Mucosa of rectum (tissue), 2 donors: ENCODE measurements around the gene PAXX.

Experiments
- H3K27ac ChIP-seq, 2 donors: one replicate each; pipeline ENCODE4 v1.7.0; 2013; ENCODE audit warnings: inconsistent platforms in 2 of 2, low read depth in 2 of 2, low read length in 2 of 2
- H3K27me3 ChIP-seq, 2 donors: one replicate each; pipeline ENCODE4 v1.7.0; 2013; ENCODE audit warnings: low read length in 2 of 2; ENCODE audit not compliant: control insufficient read depth in 2 of 2, insufficient read depth in 2 of 2
- H3K36me3 ChIP-seq, 2 donors: one replicate each; pipeline ENCODE4 v1.7.0; 2013; ENCODE audit warnings: low read length in 2 of 2; ENCODE audit not compliant: control insufficient read depth in 2 of 2, insufficient read depth in 2 of 2
- H3K4me1 ChIP-seq, 2 donors: one replicate each; pipeline ENCODE4 v1.7.0; 2013; ENCODE audit warnings: low read length in 2 of 2, mild to moderate bottlenecking in 1 of 2; ENCODE audit not compliant: control insufficient read depth in 2 of 2, insufficient read depth in 2 of 2
- H3K4me3 ChIP-seq, 2 donors: one replicate each; pipeline ENCODE4 v1.7.0; 2013; ENCODE audit warnings: low read length in 2 of 2
- H3K9ac ChIP-seq, 2 donors: one replicate each; pipeline ENCODE4 v1.7.0; 2013; ENCODE audit warnings: low read length in 2 of 2, low read depth in 1 of 2, mild to moderate bottlenecking in 1 of 2
- H3K9me3 ChIP-seq, 2 donors: one replicate each; pipeline ENCODE4 v1.7.0; 2013; ENCODE audit warnings: low read length in 2 of 2; ENCODE audit not compliant: control insufficient read depth in 2 of 2
- donor health status: healthy.
- donor health status: Normal muscosa, but diverticular disease.

Gene PAXX

DNA sequence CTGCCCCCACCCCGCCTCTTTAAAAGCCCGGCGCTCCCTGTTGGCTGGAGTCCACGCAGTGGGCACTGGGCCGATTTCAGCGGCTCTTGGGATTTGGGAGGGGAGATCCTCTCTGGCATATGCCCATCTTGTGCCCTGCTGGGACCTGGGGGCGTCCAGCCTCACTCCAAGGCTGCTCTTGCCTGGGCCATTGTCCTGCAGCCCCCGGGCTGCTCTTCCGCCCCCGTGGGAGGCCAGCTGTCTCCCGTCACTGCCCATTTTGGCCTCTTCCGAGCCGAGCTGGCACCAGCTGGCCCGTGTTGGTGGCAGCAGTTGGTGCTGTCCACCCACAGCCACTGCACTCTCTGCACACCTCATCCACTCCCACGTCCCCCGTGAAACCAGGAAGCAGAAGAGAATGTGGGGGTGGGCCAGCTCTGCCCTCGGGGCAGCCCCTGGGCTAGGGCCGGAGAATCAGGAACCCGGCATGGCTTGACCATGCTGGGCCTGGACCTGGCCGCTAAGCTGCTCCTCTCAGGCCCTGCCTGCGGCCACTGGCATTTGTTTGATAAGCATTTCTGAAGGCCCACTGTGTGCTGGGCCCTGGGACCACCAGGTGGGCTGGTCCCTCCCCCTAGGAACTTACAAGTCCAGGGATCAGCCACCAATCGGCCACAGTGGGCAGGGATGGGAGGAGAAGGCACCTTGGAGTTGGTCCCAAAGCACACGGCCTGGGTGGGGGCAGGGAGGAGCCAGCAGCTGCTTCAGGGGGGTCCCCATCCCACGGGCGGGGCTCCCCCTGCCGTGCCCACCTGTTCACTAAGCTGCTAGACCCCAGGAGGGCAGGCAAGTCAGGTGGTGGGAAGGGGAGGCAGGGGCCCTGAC lies 45.0 kb upstream of the PAXX start:
- peaks cover 26 to 35% of the 10 kb centered on the region in 2 donors for H3K4me1 ChIP-seq
- no peak overlapping the region for H3K4me3 ChIP-seq
- H3K36me3 ChIP-seq: peaks cover 6 to 7% of the 10 kb centered on the region in 2 donors
- peak overlapping the region; percentile 77 to 95 for H3K27ac ChIP-seq
- no peak overlapping the region for H3K9ac ChIP-seq
- H3K27me3 ChIP-seq: no peaks in the 10 kb centered on the region
- no peaks in the 10 kb centered on the region for H3K9me3 ChIP-seq

DNA sequence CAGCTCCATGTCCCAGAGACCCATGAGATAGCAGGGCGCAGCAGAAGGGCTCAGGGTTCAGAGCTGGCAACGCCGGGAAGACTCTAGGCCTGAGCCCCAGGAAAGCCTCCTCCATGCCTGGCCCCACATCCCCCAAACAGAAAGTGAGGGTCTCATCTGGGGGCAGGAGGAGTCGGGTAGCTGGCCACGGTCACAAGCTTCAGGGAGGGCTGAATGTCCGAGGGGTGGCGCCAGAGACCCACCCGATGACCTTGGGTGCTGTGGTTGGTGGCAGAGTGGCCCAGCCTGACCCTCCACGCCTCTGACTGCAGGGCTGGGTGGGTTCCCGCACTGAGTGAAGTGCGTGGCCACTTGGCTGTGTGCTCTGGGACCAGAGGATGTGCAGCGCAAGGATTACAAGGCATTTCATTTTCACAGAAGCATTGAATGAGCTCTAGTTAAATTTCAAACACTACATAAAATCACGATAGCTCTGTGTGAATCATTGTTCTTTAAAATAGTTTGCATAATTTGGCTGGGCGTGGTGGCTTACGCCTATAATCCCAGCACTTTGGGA lies 44.2 kb upstream of the PAXX start:
- Histone ChIP-seq H3K27ac (peak overlapping the region; percentile 77 to 95), H3K27me3 (no peaks in the 10 kb centered on the region), H3K36me3 (no peaks in the 10 kb centered on the region), H3K9me3 (no peaks in the 10 kb centered on the region), H3K4me1 (peaks cover 23 to 31% of the 10 kb centered on the region in 2 donors), H3K9ac (peak overlapping the region in 1 of 2 donors; percentile 34), H3K4me3 (no peak overlapping the region)

DNA sequence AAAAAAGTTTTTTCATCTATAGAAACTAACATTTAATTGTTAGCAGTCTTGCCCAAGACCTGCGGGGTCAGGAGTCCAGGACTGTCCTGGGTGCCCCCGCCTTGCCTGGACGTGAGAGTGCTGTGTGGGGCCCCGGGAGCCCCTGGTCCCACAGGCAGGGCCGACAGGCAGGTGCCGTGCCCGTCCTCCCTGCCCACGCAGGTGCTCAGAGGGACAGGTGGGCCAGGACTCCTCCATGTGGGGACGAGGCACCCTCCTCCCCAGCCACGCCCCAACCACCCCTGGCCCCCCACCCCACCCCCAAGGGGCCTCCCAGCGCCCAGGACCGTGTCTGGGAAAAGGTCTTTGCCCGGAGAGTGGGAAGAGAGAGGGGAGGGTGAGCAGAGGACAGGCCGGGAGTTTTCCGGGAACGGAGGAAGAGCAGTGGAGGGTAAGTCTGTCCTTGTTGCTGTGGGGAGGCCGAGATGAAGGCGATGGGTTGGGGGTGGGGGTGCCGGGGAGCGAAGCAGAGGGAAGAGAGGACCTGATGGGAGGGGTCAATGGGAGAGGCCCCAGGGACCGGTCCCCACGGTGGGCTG lies 42.9 kb upstream of the PAXX start:
- Histone ChIP-seq H3K36me3 (no peaks in the 10 kb centered on the region), H3K9me3 (no peaks in the 10 kb centered on the region), H3K4me3 (peak overlapping the region; percentile 79 to 95), H3K4me1 (peaks cover 18 to 27% of the 10 kb centered on the region in 2 donors), H3K27ac (peak overlapping the region; percentile 95), H3K9ac (peak overlapping the region; percentile 63 to 96), H3K27me3 (no peaks in the 10 kb centered on the region)

DNA sequence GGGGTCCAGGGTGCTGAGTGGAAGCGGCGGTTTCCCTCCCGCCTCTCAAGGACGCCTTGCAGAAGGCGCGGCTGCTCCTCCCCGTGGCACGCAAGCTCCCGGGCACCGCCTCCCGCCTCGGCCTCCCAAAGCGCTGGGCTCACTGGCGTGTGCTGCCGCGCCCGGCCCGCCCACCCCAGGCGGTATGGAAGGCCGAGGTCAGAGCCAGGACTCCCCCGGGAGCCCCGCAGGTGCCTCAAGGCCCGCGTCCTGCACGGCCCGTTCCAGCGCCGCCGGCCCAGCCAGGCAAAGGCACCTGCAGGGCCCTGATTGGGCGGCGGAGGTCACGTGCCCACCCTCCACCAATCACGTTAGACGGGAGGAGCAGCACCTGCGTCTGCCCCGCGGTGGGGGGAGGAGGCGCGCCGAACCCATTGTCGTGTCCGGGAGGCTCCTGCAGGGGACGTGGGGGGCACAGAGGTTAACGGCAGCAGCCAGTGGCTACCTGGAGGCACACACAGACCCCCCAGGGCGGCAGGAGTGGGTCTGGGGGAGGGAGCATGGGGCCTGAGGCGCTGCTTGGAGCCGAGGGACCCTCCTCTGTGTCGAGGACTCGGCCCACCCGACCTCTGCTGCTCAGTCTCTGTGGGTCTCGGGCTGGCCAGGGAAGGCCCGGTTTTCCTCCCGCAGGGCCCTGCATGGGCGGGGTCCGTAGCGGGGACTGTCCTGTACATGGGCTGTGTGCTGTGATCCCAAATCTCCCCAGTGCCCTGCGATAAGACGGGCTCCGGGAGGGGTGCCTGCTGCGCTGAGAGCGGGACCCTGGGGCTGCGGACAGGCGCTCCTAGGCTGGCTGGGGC lies 42.2 kb upstream of the PAXX start:
- Histone ChIP-seq H3K27me3 (no peaks in the 10 kb centered on the region), H3K9ac (peak overlapping the region; percentile 92 to 96), H3K27ac (peak overlapping the region; percentile 95), H3K4me3 (peak overlapping the region; percentile 79 to 95), H3K9me3 (no peaks in the 10 kb centered on the region), H3K36me3 (no peaks in the 10 kb centered on the region), H3K4me1 (peaks cover 15 to 23% of the 10 kb centered on the region in 2 donors)

DNA sequence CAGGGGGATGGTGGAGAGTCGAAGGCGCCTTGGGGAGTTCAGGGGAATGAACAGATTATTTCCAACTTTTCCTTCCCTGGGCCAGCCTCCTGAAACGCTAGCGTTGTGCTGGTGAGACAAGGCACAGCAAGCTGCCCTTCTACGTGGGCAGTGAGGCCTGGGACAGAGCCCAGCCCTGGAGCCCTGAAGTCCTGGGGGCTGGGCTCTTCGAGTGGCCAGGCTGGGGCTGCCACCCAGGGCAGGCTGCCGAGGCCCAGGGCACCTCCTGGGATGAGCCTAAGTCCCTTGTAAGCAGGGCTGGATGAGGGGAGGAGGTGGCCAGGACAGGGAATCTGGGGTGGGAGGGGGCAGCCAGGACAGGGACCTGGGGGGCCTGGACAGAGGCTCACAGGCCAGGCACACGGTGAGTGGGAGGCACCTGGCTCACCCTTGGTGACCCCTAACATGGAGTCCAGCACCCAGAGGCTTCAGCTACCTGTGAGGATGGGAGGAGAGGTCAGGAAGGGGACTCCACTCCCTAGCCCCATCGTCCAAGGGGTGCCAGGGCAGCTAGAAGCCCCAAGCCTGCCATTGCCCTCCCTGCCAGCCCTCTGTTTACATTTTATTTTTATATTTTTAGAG lies 41.5 kb upstream of the PAXX start:
- H3K27ac ChIP-seq: peak overlapping the region; percentile 95

DNA sequence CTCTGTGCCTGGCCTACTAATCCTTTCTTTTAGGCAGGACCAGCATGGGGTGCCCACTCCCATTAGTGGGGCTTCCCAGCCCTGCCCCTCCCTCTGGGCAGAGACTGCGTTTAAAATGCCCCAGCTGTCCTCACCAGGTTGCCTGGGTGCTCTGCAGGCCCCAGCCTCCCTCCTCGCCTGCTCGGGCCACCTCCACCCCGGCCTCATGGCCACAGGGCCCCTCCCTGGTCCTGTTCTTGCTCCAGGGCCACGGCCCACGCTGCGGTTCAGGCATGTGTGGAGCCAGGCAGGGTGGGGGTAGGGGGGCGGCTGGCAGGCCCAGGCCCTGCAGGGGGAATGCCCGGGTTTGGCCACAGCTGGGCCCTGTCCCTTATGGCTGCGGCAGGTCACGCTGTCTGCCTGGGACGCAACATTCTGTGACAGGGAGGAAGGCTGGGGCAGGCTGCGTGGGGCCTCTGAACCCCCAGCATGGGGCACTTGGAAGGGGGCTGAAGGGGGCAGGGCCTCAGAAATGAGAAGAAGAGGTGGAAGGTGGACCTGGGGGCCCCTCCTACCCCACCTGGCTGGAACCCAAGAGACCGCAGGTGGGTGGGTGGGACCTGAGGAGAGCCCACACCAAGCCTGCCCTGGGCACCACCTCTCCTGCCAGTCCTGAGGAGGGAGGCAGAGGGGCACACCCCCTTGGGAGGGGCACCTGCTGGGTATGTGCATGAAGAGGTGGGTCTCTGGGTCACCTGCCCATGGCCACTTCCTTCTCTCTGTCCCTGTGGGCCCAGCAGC lies 40.5 kb upstream of the PAXX start, which contains the start of gene LCN12:
LCN12 (plus strand) TSS at position 733 of the 780 bp plus-strand sequence. CDS start 55 bp downstream, outside the sequence.
- no peaks in the 10 kb centered on the region for H3K27me3 ChIP-seq
- H3K4me3 ChIP-seq: no peak within 1 kb of the TSS
- no peak within 1 kb of the TSS for H3K27ac ChIP-seq
- H3K9me3 ChIP-seq: no peaks in the 10 kb centered on the region
- no peaks in the 10 kb centered on the region for H3K36me3 ChIP-seq
- no peak within 1 kb of the TSS for H3K9ac ChIP-seq
- H3K4me1 ChIP-seq: peaks cover 15 to 21% of the 10 kb centered on the region in 2 donors

More for the DNA sequence above, 41.5 kb upstream of the PAXX start:
- Histone ChIP-seq H3K36me3 (no peaks in the 10 kb centered on the region), H3K9ac (peak overlapping the region; percentile 92 to 96), H3K4me1 (peaks cover 15 to 21% of the 10 kb centered on the region in 2 donors), H3K9me3 (no peaks in the 10 kb centered on the region), H3K4me3 (peak overlapping the region; percentile 79 to 95), H3K27me3 (no peaks in the 10 kb centered on the region)

DNA sequence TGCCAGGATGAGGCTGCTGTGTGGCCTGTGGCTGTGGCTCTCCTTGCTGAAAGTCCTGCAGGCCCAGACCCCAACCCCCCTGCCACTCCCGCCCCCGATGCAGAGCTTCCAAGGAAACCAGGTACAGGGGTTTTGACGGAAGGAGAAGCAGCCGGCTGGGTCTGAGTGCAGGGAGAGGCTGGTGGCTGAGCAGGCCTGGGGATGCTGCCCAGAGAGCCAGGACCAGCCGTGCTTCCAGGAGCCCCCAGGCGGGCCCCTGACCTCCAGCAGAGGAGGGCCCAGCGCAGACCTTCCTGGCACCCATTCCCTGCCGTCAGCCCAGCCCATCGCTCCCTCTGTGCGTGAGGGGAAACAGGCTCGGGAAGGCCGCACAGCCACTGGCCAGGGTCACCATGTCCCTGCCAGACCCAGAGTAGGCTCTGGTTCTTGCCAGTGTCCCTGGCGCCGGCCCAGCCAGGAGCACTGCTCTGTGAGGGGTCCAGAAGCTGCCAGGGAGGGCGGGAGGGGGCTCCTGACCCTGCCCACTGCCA lies 39.8 kb upstream of the PAXX start:
- Histone ChIP-seq H3K27me3 (no peaks in the 10 kb centered on the region), H3K27ac (no peak overlapping the region), H3K4me1 (peaks cover 15 to 21% of the 10 kb centered on the region in 2 donors), H3K9ac (no peak overlapping the region), H3K4me3 (no peak overlapping the region), H3K36me3 (no peaks in the 10 kb centered on the region), H3K9me3 (no peaks in the 10 kb centered on the region)

DNA sequence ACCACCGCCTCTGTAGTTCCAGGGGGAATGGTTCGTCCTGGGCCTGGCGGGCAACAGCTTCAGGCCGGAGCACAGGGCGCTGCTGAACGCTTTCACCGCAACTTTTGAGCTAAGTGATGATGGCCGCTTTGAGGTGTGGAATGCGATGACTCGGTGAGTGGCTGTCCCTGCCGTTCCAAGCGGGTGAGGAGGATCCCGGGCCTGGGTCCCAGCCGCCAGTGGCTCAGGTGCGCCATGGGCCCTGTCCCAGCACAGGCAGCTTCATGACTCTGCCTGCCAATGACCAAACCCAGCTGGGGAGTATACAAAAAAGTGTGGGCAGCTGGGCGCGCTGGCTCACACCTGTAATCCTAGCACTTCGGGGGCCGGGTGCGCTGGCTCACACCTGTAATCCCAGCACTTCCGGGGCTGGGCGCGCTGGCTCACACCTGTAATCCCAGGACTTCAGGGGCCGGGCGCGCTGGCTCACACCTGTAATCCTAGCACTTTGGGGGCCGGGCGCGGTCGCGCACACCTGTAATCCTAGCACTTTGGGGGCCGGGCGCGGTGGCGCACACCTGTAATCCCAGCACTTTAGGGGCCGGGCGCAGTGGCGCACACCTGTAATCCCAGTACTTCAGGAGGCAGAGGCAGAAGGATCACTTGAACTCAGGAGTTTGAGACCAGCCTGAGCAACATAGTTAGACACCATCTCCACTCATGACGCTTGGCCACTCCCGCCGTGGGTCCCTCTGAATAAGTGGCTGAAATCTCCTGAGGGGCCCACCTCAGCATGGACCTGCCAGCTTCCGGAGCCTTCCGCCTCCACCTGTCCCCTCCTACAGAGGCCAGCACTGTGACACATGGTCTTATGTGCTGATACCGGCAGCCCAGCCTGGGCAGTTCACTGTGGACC lies 39.1 kb upstream of the PAXX start:
- Histone ChIP-seq H3K27ac (no peak overlapping the region), H3K9ac (no peak overlapping the region), H3K27me3 (no peaks in the 10 kb centered on the region), H3K4me3 (no peak overlapping the region), H3K36me3 (no peaks in the 10 kb centered on the region), H3K4me1 (peaks cover 9 to 14% of the 10 kb centered on the region in 2 donors), H3K9me3 (no peaks in the 10 kb centered on the region)
